Measurements from ENCODE around the gene TAGLN3.

GRCh38 chr3:112047264-112047663 lies 48.5 kb downstream of the TAGLN3 start:
- TF ChIP-seq POLR2A (IDR thresholded peaks at IDR 0.05; ENCODE audit: low read depth, low read length) (no peak), POLR2AphosphoS5 (IDR thresholded peaks at IDR 0.05; ENCODE audit: low read depth, low read length) (no peak)
